A549 treated with GW870086 at 1 μM for 4 hours (cell line): ENCODE results near the gene DBX2. TPM values are rescaled to one million over a fixed set of nuclear protein-coding genes. Genes with fewer than 3 reads are reported as not detected.

Source experiments
- total RNA-seq: library from RNA; stranded (reverse); fragments of 200-300 nt; extraction: Qiagen RNA extraction; gene quantifications from 5 replicates; pipeline ENCODE4 v1.2.3, GENCODE V29; 2022; ENCODE audit warnings: low read depth

The DBX2 gene
- not detected in 5 replicates for total RNA-seq

DNA sequence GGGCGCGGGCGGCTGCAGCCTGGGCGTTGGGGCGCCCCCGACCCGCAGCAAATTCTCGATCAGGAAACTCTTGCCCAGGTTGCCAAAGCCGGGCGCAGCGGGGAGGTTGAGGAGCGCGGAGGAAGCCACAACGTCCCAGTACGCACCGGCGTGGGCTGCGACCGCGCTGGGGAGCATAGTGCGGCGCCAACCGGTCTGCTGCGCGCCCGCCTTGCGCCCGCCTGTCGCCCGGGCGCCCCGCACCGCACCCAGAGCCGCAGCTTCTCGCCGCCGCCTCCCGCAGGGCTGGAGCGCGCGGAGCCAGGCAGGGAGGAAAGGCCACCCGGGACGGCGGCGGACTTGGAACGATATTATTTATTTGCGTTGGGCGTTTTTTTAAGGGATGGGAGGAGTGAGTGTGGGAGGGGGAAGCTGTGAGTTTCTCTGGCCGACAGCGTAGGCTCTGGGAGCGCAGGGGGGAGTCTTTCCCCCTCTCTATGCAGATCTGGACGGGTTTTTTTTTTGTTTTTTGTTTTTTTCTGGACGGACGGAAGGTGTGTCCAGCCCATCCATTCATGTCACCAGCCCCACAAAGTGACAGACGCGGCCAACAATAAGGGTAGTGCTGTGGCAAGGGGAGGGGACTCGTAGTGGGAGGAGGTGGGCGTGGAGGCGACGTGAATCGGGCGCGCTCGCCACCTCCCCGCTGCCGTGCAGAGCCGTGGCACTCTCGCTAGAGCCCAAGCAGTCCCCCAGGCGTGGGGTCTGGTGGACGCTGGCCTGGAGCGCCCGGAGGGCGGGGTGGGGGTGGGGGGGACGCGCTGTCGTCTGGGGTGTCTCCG is at the start of gene DBX2:
DBX2 (minus strand) TSS at position 349 of the 821 bp plus-strand sequence; CDS start at position 177, 172 bp downstream.

Other genes with a start within 250 kb of the DBX2 start
- gene NELL2, start 174.8 kb downstream of the DBX2 start, total RNA-seq, result 0.06 to 0.21 TPM (median 0.08 TPM) in 3 of 5 replicates, not detected in the others
- 45.6 to 68.4 TPM (median 66.5 TPM) in 5 replicates for gene ANO6, start 165.0 kb upstream of the DBX2 start, total RNA-seq